HepG2 (cell line): ENCODE measurements around the gene TIRAP. TPM values are rescaled to one million over a fixed set of nuclear protein-coding genes. Genes with fewer than 3 reads are reported as not detected.

ENCODE experiments used
- ATF7 ChIP-seq, 2 experiments: fragments of 450-650 bp in 1 of 2; sonication (generic) in 1 of 2; formaldehyde crosslinking in 1 of 2; IDR thresholded peaks; 2 replicates each; pipeline versions ENCODE4 v1.4.0 to v1.6.1; 2016 to 2020; ENCODE audit warnings: antibody characterized with exemption in 1 of 2, mild to moderate bottlenecking in 1 of 2, missing genetic modification reagents in 1 of 2
- BRD4 ChIP-seq: sonication (generic); formaldehyde crosslinking; IDR thresholded peaks from 2 replicates; pipeline ENCODE4 v1.4.0; 2020; ENCODE audit warnings: missing genetic modification reagents
- FLYWCH1 ChIP-seq: sonication (generic); formaldehyde crosslinking; IDR thresholded peaks from 2 replicates; pipeline ENCODE4 v1.8.1; 2023; ENCODE audit warnings: mild to moderate bottlenecking, missing genetic modification reagents
- FOXM1 ChIP-seq: sonication (generic); formaldehyde crosslinking; IDR thresholded peaks from 2 replicates; pipeline ENCODE4 v1.5.0; 2020; ENCODE audit warnings: missing genetic modification reagents
- FOXP1 ChIP-seq, 2 experiments: fragments of 450-650 bp in 1 of 2; IDR thresholded peaks; 2 replicates each; pipeline ENCODE4 v1.6.1; 2017 to 2018; ENCODE audit warnings: antibody characterized with exemption in 1 of 2
- GZF1 ChIP-seq: sonication (generic); formaldehyde crosslinking; IDR thresholded peaks from 2 replicates; pipeline ENCODE4 v1.5.1; 2020; ENCODE audit warnings: mild to moderate bottlenecking, missing genetic modification reagents
- KDM6A ChIP-seq: IDR thresholded peaks from 2 replicates; pipeline ENCODE4 v1.6.1; 2016; ENCODE audit warnings: low read depth
- KLF6 ChIP-seq: IDR thresholded peaks from 2 replicates; pipeline ENCODE4 v1.8.0; 2016; ENCODE audit warnings: missing biosample characterization, missing genetic modification reagents
- MAFK ChIP-seq, 2 experiments: IDR thresholded peaks in 1 of 2; conservative IDR thresholded peaks in 1 of 2; 2 replicates each; pipeline ENCODE4 v1.6.1; 2011; ENCODE audit warnings: improper control_type of control experiment in 2 of 2, low read length in 2 of 2
- MZF1 ChIP-seq: sonication (generic); formaldehyde crosslinking; IDR thresholded peaks from 2 replicates; pipeline ENCODE4 v1.8.1; 2023; ENCODE audit warnings: mild to moderate bottlenecking, missing genetic modification reagents, borderline replicate concordance
- RELA ChIP-seq: sonication (generic); formaldehyde crosslinking; IDR thresholded peaks from 2 replicates; pipeline ENCODE4 v1.4.0; 2020; ENCODE audit warnings: missing genetic modification reagents
- RNF2 ChIP-seq: fragments of 450-650 bp; conservative IDR thresholded peaks from 2 replicates; pipeline ENCODE4 v1.6.1; 2016; ENCODE audit warnings: low read depth
- ZFP1 ChIP-seq: IDR thresholded peaks from 2 replicates; pipeline ENCODE4 v1.6.1; 2016
- ZKSCAN5 ChIP-seq: sonication (generic); formaldehyde crosslinking; IDR thresholded peaks from 2 replicates; pipeline ENCODE4 v1.5.1; 2020; ENCODE audit warnings: mild to moderate bottlenecking, missing genetic modification reagents
- ZNF138 ChIP-seq: sonication (generic); formaldehyde crosslinking; IDR thresholded peaks from 2 replicates; pipeline ENCODE4 v1.5.0; 2020; ENCODE audit warnings: mild to moderate bottlenecking, low read depth, missing genetic modification reagents
- ZNF430 ChIP-seq: sonication (generic); formaldehyde crosslinking; IDR thresholded peaks from 2 replicates; pipeline ENCODE4 v1.9.0; 2021; ENCODE audit warnings: mild to moderate bottlenecking, missing genetic modification reagents
- ZNF446 ChIP-seq: sonication (generic); formaldehyde crosslinking; IDR thresholded peaks from 2 replicates; pipeline ENCODE4 v1.5.0; 2020; ENCODE audit warnings: mild to moderate bottlenecking, missing genetic modification reagents
- ZNF546 ChIP-seq: sonication (generic); formaldehyde crosslinking; conservative IDR thresholded peaks from 2 replicates; pipeline ENCODE4 v1.8.1; 2023; ENCODE audit warnings: mild to moderate bottlenecking, missing genetic modification reagents
- ZNF564 ChIP-seq: sonication (generic); formaldehyde crosslinking; IDR thresholded peaks from 2 replicates; pipeline ENCODE4 v1.8.1; 2023; ENCODE audit warnings: mild to moderate bottlenecking, missing genetic modification reagents
- ZNF761 ChIP-seq: sonication (generic); formaldehyde crosslinking; conservative IDR thresholded peaks from 2 replicates; pipeline ENCODE4 v1.4.0; 2020; ENCODE audit warnings: mild to moderate bottlenecking, missing genetic modification reagents
- ZNF766 ChIP-seq: sonication (generic); formaldehyde crosslinking; IDR thresholded peaks from 2 replicates; pipeline ENCODE4 v1.5.0; 2020; ENCODE audit warnings: missing genetic modification reagents, borderline replicate concordance
- polyA plus RNA-seq, 8 experiments: library from polyadenylated mRNA; depleted of rRNA in 3 of 8; stranded (reverse) in 7 of 8; unstranded in 1 of 8; fragments of >200 nt; fragmentation: Illumina TruSeq in 4 of 8; extraction: Trizol in 4 of 8; gene quantifications; 2 replicates each; pipeline versions ENCODE4 v1.2.1 to v1.2.3, GENCODE V29; 2011 to 2016; ENCODE audit warnings: low read depth in 4 of 8, missing spikeins in 1 of 8, mixed read lengths in 1 of 8; ENCODE audit not compliant: insufficient read depth in 1 of 8
- total RNA-seq, 5 experiments: library from RNA; depleted of rRNA; stranded (reverse); fragments of >200 nt; fragmentation: Illumina TruSeq; extraction: Trizol; gene quantifications; 2 replicates each; pipeline ENCODE4 v1.2.3, GENCODE V29; 2016; ENCODE audit warnings: low read depth in 1 of 5
- TF ChIP-seq, protein P1 (sequence below): sonication (generic); formaldehyde crosslinking; IDR thresholded peaks from 2 replicates; pipeline ENCODE4 v1.4.0; 2020; ENCODE audit warnings: missing genetic modification reagents
- TF ChIP-seq, protein P2 (sequence below): sonication (generic); formaldehyde crosslinking; IDR thresholded peaks from 2 replicates; pipeline ENCODE4 v1.4.0; 2020; ENCODE audit warnings: missing genetic modification reagents
- TF ChIP-seq, protein P3 (sequence below): sonication (generic); formaldehyde crosslinking; IDR thresholded peaks from 2 replicates; pipeline ENCODE4 v1.4.0; 2020; ENCODE audit warnings: missing genetic modification reagents, borderline replicate concordance

TIRAP gene
- total and polyA plus RNA-seq, 2 of the 13 experiments (the other 11 are each of a cell fraction or from before 2014, with no cell fraction given) = 5.4 to 5.7 TPM

DNA sequence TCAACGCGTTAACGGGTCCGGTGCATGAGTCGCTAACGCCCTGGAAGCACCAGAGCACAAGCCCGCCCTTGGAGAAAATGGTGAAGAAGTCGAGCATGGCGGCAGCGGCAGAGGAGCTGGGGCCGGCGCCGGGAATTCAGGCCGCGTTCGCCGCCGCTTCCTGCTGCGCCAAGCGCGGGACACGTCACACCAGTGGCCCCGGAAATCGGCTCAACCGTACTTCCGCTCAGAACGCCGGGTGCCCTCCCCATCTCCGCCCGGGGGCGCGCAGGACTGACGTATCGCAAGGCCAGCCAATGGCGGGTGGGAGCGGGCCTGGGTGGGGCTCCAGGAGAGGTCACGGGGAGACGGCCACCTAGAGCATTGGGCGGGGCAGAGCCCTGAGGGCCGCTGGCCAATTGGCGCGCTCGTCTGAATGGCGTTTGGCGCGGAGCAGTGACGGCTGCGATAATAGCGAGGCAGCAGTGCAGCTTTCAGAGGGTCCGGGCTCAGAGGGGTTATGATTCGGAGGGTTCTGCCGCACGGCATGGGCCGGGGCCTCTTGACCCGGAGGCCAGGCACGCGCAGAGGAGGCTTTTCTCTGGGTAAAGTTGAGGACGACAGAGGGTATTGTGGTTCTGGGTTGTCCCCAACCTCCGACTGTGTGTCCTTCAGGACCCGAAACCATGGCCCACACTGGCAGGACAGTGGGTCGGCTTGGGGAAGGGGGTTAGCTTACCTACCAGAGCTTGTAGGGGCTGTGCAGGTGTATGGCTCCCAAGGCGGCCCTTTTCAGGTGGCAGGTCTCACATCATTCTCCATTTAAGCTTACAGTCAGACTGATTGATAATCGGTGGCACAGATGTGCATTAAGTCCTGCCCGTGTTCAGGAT lies 13.9 kb upstream of the TIRAP start, which contains the start of the genes FOXRED1 and SRPRA (continued):
- TF ChIP-seq, protein P1, sequence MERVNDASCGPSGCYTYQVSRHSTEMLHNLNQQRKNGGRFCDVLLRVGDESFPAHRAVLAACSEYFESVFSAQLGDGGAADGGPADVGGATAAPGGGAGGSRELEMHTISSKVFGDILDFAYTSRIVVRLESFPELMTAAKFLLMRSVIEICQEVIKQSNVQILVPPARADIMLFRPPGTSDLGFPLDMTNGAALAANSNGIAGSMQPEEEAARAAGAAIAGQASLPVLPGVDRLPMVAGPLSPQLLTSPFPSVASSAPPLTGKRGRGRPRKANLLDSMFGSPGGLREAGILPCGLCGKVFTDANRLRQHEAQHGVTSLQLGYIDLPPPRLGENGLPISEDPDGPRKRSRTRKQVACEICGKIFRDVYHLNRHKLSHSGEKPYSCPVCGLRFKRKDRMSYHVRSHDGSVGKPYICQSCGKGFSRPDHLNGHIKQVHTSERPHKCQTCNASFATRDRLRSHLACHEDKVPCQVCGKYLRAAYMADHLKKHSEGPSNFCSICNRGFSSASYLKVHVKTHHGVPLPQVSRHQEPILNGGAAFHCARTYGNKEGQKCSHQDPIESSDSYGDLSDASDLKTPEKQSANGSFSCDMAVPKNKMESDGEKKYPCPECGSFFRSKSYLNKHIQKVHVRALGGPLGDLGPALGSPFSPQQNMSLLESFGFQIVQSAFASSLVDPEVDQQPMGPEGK = peak; percentile 73
- TF ChIP-seq ZNF446 (no peak), ZNF564 (CRISPR knock-in tag) (no peak), MZF1 (CRISPR knock-in tag) (0 out of 2 replicates have a peak, but pooled peaks have one; percentile 63), BRD4 (CRISPR knock-in tag) (no peak; the same call in 1 of the 2 replicates), ZNF766 (CRISPR knock-in tag) (0 out of 2 replicates have a peak, but pooled peaks have one; percentile 67), FLYWCH1 (CRISPR knock-in tag) (no peak), ZKSCAN5 (CRISPR knock-in tag) (no peak), ZNF430 (no peak; the same call in 1 of the 2 replicates), ZFP1 (no peak), ZNF138 (CRISPR knock-in tag) (no peak), RNF2 (no peak), FOXM1 (no peak), RELA (CRISPR knock-in tag) (no peak), ZNF761 (peak; percentile 92), ZNF546 (no peak), FOXP1 (IDR thresholded peaks at IDR 0.05) (no peak), FOXP1 (CRISPR knock-in tag; IDR thresholded peaks at IDR 0.05) (0 out of 2 replicates have a peak, but pooled peaks have one; percentile 13), KDM6A (no peak), GZF1 (CRISPR knock-in tag) (no peak), ATF7 (IDR thresholded peaks at IDR 0.05) (no peak), ATF7 (CRISPR knock-in tag; IDR thresholded peaks at IDR 0.05) (0 out of 2 replicates have a peak, but pooled peaks have one; percentile 49), KLF6 (CRISPR knock-in tag) (peak; percentile 25; the same call in 1 of the 2 replicates), MAFK (conservative IDR thresholded peaks at IDR 0.05 in 1 of 2, IDR thresholded peaks at IDR 0.05 in 1 of 2; ENCODE audit: low read length in 2 of 2) (no peak; a peak in 1 of 4 replicates)
- TF ChIP-seq, protein P2, sequence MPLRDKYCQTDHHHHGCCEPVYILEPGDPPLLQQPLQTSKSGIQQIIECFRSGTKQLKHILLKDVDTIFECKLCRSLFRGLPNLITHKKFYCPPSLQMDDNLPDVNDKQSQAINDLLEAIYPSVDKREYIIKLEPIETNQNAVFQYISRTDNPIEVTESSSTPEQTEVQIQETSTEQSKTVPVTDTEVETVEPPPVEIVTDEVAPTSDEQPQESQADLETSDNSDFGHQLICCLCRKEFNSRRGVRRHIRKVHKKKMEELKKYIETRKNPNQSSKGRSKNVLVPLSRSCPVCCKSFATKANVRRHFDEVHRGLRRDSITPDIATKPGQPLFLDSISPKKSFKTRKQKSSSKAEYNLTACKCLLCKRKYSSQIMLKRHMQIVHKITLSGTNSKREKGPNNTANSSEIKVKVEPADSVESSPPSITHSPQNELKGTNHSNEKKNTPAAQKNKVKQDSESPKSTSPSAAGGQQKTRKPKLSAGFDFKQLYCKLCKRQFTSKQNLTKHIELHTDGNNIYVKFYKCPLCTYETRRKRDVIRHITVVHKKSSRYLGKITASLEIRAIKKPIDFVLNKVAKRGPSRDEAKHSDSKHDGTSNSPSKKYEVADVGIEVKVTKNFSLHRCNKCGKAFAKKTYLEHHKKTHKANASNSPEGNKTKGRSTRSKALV (CRISPR knock-in tag) = no peak; the same call in 1 of the 2 replicates
- TF ChIP-seq, protein P3, sequence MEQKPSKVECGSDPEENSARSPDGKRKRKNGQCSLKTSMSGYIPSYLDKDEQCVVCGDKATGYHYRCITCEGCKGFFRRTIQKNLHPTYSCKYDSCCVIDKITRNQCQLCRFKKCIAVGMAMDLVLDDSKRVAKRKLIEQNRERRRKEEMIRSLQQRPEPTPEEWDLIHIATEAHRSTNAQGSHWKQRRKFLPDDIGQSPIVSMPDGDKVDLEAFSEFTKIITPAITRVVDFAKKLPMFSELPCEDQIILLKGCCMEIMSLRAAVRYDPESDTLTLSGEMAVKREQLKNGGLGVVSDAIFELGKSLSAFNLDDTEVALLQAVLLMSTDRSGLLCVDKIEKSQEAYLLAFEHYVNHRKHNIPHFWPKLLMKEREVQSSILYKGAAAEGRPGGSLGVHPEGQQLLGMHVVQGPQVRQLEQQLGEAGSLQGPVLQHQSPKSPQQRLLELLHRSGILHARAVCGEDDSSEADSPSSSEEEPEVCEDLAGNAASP (CRISPR knock-in tag) = no peak
